Rectal smooth muscle tissue (tissue), 1 donor: ENCODE data around the gene GABRG3.
"Not testable (repeated sequence)": the region's sequence is repeated elsewhere in the genome, so short reads cannot be mapped to it uniquely, and the experiment has no call there.

Experiments
- H3K27ac ChIP-seq: one replicate; pipeline ENCODE4 v1.7.0; 2013; ENCODE audit warnings: low read depth, low read length, inconsistent platforms
- H3K27me3 ChIP-seq: one replicate; pipeline ENCODE4 v1.7.0; 2013; ENCODE audit warnings: low read length; ENCODE audit not compliant: control insufficient read depth, insufficient read depth
- H3K36me3 ChIP-seq: one replicate; pipeline ENCODE4 v1.7.0; 2013; ENCODE audit warnings: low read length; ENCODE audit not compliant: control insufficient read depth, insufficient read depth
- H3K4me1 ChIP-seq: one replicate; pipeline ENCODE4 v1.7.0; 2013; ENCODE audit warnings: low read length; ENCODE audit not compliant: control insufficient read depth, insufficient read depth
- H3K4me3 ChIP-seq: one replicate; pipeline ENCODE4 v1.7.0; 2013; ENCODE audit warnings: low read length
- H3K9ac ChIP-seq: one replicate; pipeline ENCODE4 v1.7.0; 2013; ENCODE audit warnings: low read length

GABRG3 gene

DNA sequence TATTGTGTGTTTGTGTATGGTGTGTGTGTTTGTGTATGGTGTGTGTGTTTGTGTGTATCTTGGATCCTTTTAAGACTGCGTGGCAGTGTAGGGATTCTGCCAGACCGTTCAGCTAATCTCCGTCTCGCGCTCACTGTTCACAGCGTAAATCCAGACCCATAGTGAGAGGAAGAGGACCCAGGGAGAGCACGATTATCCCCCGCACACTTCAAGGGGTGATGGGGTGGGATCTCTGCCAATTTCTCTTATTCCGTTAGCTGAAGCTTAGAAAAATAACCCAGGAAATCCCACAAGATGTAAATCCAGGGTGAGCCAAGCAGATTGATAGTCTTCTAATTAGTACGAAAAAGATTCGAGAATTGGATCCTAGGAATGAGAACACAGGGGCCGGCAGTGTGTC, 381.2 kb downstream of the GABRG3 start:
- Histone ChIP-seq H3K4me3 (no peak overlapping the region), H3K27me3 (no peaks in the 10 kb centered on the region), H3K9ac (no peak overlapping the region), H3K4me1 (no peaks in the 10 kb centered on the region), H3K36me3 (no peaks in the 10 kb centered on the region), H3K27ac (no peak overlapping the region)

GRCh38 chr15:27353856-27354255, 382.9 kb downstream of the GABRG3 start:
- Histone ChIP-seq H3K4me3 (no peak overlapping the region), H3K27me3 (no peaks in the 10 kb centered on the region), H3K36me3 (no peaks in the 10 kb centered on the region), H3K9ac (no peak overlapping the region), H3K4me1 (no peaks in the 10 kb centered on the region), H3K27ac (no peak overlapping the region)

- no peak overlapping the region for H3K9ac ChIP-seq
- no peaks in the 10 kb centered on the region for H3K36me3 ChIP-seq
- no peak overlapping the region for H3K4me3 ChIP-seq
- no peak overlapping the region for H3K27ac ChIP-seq
- no peaks in the 10 kb centered on the region for H3K4me1 ChIP-seq
- H3K27me3 ChIP-seq = no peaks in the 10 kb centered on the region
These were observed 387.9 kb downstream of the GABRG3 start for GRCh38 chr15:27358751-27359434.

GRCh38 chr15:27359586-27359985, 388.6 kb downstream of the GABRG3 start:
- H3K36me3 ChIP-seq = no peaks in the 10 kb centered on the region
- no peak overlapping the region for H3K4me3 ChIP-seq
- no peaks in the 10 kb centered on the region for H3K27me3 ChIP-seq
- no peak overlapping the region for H3K9ac ChIP-seq
- H3K27ac ChIP-seq = no peak overlapping the region
- H3K4me1 ChIP-seq = no peaks in the 10 kb centered on the region

DNA sequence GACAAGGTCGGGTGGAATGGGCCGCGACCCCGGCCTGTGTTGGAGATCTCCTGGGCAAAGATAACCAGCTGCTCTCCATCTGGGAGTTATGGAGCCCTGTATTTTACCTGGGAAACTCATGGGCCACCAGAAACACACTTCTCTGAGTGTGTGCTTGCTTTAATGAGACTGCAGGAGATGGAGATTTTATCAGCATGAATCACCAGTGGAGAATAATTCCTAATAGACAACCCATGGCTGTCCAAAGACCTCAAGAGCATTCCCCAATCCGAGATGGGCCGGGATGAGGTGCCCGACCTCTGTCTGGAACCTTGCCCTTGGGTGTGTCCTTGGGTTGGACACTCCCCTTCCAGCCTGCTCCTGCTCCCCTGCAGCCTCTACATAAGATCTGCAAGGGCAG, 389.3 kb downstream of the GABRG3 start:
- Histone ChIP-seq H3K36me3 (no peaks in the 10 kb centered on the region), H3K27me3 (no peaks in the 10 kb centered on the region), H3K27ac (no peak overlapping the region), H3K4me1 (no peaks in the 10 kb centered on the region), H3K4me3 (no peak overlapping the region), H3K9ac (no peak overlapping the region)

- H3K4me3 ChIP-seq = no peak overlapping the region
- no peaks in the 10 kb centered on the region for H3K4me1 ChIP-seq
- H3K9ac ChIP-seq = no peak overlapping the region
- no peaks in the 10 kb centered on the region for H3K36me3 ChIP-seq
- H3K27me3 ChIP-seq = no peaks in the 10 kb centered on the region
- no peak overlapping the region for H3K27ac ChIP-seq
These were observed 390.5 kb downstream of the GABRG3 start for GRCh38 chr15:27361438-27361837.

- Histone ChIP-seq H3K4me3 (no peak overlapping the region), H3K27ac (no peak overlapping the region), H3K9ac (no peak overlapping the region), H3K4me1 (no peaks in the 10 kb centered on the region), H3K36me3 (no peaks in the 10 kb centered on the region), H3K27me3 (no peaks in the 10 kb centered on the region)
These were observed 394.5 kb downstream of the GABRG3 start for GRCh38 chr15:27365456-27365855.

DNA sequence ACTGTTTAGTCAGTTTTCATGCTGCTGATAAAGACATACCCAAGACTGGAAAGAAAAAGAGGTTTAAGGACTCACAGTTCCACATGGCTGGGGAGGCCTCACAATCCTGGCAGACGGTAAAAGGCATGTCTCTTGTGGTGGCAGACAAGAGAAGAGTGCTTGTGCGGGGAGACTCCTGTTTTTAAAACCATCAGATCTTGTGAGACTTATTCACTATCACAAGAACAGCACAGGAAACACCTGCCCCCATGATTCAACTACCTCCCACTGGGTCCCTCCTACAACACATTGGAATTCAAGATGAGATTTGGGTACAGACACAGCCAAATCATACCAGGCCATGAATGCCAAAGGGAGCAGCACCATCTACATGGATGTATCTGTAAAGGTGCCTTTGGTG, 406.4 kb downstream of the GABRG3 start:
- not testable (repeated sequence) for H3K9ac ChIP-seq, H3K27me3 ChIP-seq, H3K27ac ChIP-seq, H3K4me3 ChIP-seq, H3K4me1 ChIP-seq, H3K36me3 ChIP-seq

GRCh38 chr15:27382361-27383025, 411.5 kb downstream of the GABRG3 start:
- Histone ChIP-seq H3K36me3 (no peaks in the 10 kb centered on the region), H3K27me3 (no peaks in the 10 kb centered on the region), H3K9ac (no peak overlapping the region), H3K27ac (no peak overlapping the region), H3K4me3 (no peak overlapping the region), H3K4me1 (no peaks in the 10 kb centered on the region)

DNA sequence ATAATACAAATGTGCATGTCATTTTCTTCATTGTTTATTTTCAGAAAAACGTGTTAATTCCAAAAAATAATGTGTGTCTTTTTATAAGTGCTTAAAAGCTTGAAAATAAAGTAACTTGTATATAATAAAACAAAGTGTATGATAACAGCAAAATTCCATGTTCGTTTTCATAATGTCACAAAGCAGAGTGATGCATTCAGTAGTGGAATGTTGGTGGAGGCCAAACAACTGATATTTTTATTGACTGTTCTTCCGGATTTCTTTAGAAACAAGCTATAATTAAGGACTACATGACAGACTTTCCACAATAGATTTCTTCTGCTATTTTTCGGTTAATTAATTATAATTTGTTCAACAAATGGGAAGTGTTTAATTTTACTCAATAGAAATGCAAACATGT, 412.7 kb downstream of the GABRG3 start:
- Histone ChIP-seq H3K27ac (no peak overlapping the region), H3K27me3 (no peaks in the 10 kb centered on the region), H3K36me3 (no peaks in the 10 kb centered on the region), H3K9ac (no peak overlapping the region), H3K4me1 (no peaks in the 10 kb centered on the region), H3K4me3 (no peak overlapping the region)

- H3K27me3 ChIP-seq = no peaks in the 10 kb centered on the region
- no peaks in the 10 kb centered on the region for H3K36me3 ChIP-seq
- no peaks in the 10 kb centered on the region for H3K4me1 ChIP-seq
- H3K4me3 ChIP-seq = no peak overlapping the region
- no peak overlapping the region for H3K27ac ChIP-seq
- no peak overlapping the region for H3K9ac ChIP-seq
These were observed 421.2 kb downstream of the GABRG3 start for GRCh38 chr15:27392163-27392562.

- H3K27me3 ChIP-seq = no peaks in the 10 kb centered on the region
- no peak overlapping the region for H3K9ac ChIP-seq
- no peaks in the 10 kb centered on the region for H3K36me3 ChIP-seq
- H3K4me1 ChIP-seq = no peaks in the 10 kb centered on the region
- H3K4me3 ChIP-seq = no peak overlapping the region
- no peak overlapping the region for H3K27ac ChIP-seq
These were observed 425.5 kb downstream of the GABRG3 start for GRCh38 chr15:27396521-27396920.

GRCh38 chr15:27396996-27397395, 426.0 kb downstream of the GABRG3 start:
- no peaks in the 10 kb centered on the region for H3K4me1 ChIP-seq
- H3K36me3 ChIP-seq = no peaks in the 10 kb centered on the region
- H3K4me3 ChIP-seq = no peak overlapping the region
- no peak overlapping the region for H3K9ac ChIP-seq
- H3K27ac ChIP-seq = no peak overlapping the region
- H3K27me3 ChIP-seq = no peaks in the 10 kb centered on the region
